Subcutaneous adipose tissue (tissue), 4 donors: ENCODE results near the gene CAB39. TPM values are rescaled to one million over a fixed set of nuclear protein-coding genes. Genes with fewer than 3 reads are reported as not detected.

Source experiments
- CTCF ChIP-seq: fragments of 450-650 bp; IDR thresholded peaks from one replicate; pipeline ENCODE4 v1.5.1; 2016; ENCODE audit warnings: low read depth, mild to moderate bottlenecking, control low read depth, antibody characterized with exemption, moderate library complexity
- total RNA-seq, 4 donors: library from RNA; depleted of rRNA; stranded (reverse); fragments of >200 nt; gene quantifications; one replicate each; pipeline ENCODE4 v1.1.0, GENCODE V29; 2016

The CAB39 gene
- total RNA-seq, 4 donors from 2014 or later, result 93.8 to 142 (median 107) TPM

- no peak for TF ChIP-seq CTCF
These were observed 53.1 kb downstream of the CAB39 start for GRCh38 chr2:230765611-230766300.

GRCh38 chr2:230767862-230768388 lies 55.3 kb downstream of the CAB39 start:
- TF ChIP-seq CTCF, result no peak

GRCh38 chr2:230770804-230771203 lies 58.2 kb downstream of the CAB39 start:
- TF ChIP-seq CTCF, result no peak

- TF ChIP-seq CTCF, result no peak
These were observed 59.5 kb downstream of the CAB39 start for GRCh38 chr2:230772156-230772555.

- no peak for TF ChIP-seq CTCF
These were observed 60.6 kb downstream of the CAB39 start for GRCh38 chr2:230773039-230773773.

GRCh38 chr2:230774348-230774951 lies 61.8 kb downstream of the CAB39 start:
- TF ChIP-seq CTCF, result no peak

- TF ChIP-seq CTCF, result no peak
These were observed 63.1 kb downstream of the CAB39 start for GRCh38 chr2:230775737-230776136.
